Measurements from ENCODE around the gene IL25.

- TF ChIP-seq, protein P1, sequence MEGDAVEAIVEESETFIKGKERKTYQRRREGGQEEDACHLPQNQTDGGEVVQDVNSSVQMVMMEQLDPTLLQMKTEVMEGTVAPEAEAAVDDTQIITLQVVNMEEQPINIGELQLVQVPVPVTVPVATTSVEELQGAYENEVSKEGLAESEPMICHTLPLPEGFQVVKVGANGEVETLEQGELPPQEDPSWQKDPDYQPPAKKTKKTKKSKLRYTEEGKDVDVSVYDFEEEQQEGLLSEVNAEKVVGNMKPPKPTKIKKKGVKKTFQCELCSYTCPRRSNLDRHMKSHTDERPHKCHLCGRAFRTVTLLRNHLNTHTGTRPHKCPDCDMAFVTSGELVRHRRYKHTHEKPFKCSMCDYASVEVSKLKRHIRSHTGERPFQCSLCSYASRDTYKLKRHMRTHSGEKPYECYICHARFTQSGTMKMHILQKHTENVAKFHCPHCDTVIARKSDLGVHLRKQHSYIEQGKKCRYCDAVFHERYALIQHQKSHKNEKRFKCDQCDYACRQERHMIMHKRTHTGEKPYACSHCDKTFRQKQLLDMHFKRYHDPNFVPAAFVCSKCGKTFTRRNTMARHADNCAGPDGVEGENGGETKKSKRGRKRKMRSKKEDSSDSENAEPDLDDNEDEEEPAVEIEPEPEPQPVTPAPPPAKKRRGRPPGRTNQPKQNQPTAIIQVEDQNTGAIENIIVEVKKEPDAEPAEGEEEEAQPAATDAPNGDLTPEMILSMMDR (conservative IDR thresholded peaks at IDR 0.05; ENCODE audit: low read length), result no peak
- no peak for TF ChIP-seq EZH2phosphoT487 (IDR thresholded peaks at IDR 0.05; ENCODE audit: borderline replicate concordance)
These were observed 37.5 kb downstream of the IL25 start for GRCh38 chr14:23409966-23410635.

Measured in Loucy (cell line).